HuH-7 (cell line): Measurements from ENCODE around the gene DISC1.

Experiments used
- DNase-seq: peaks from one replicate; pipeline ENCODE4 v3.0.0; 2011; ENCODE audit warnings: low spot score

The DISC1 gene

DNA sequence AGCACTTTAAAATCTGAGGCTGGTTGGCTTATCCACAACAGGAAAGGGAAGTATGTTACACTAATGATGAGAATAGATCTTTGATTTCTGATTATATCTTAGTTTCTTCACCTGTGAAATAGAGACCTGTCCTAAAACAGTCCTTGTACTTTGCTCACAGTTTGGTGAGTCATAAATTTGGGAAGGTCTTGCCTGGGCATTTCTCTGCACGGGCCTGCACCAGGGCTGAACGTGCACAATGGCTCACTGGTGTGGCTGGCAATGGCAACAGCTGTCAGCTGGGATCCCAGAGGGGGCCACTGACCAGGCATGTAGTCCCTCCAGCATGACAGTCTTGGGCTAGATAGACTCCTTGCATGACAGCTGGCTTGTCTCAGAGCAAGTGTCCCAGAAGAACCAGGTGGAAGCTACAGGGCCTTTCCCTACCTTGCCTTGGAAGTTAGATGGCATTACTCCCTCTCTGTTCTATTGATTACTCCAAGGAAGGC is 367.4 kb downstream of the DISC1 start:
- no peak for DNase-seq

DNA sequence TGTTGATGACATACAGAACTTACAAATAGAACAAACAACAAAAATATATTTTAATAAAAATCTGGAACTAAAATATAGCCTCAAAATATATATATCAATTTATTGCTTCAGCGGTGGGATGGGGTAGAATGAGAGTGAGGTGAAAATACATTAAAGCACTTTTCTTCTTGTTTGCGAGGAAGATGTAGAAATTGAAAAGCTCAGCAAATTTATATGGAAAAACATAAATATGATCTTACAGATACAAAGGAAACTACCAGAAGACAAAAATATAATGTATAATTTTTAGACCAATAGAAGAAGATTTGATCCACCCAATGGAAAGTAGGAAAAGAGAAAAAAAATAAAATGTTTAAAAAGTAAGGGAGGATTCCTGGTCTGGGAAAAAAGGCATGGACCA is 372.2 kb downstream of the DISC1 start:
- no peak for DNase-seq

DNA sequence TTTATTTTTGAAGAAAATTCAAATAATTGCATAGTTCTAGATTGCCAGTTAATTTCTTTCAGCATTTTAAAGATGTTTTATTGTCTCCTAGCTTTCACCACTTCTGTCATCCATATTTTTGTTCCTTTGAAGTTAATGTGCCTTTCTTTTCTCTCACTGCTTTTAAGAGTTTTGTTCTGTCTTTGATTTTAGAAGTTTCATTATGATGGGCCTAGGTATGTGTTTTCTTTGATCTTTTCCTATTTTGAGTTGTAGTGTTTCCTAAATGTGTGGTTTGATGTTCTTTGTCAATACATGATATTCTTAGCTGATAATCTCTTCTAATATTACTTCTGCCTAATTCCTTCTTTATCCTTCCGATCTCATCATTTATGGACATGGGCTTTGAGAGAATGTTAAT is 378.7 kb downstream of the DISC1 start:
- DNase-seq = no peak

DNA sequence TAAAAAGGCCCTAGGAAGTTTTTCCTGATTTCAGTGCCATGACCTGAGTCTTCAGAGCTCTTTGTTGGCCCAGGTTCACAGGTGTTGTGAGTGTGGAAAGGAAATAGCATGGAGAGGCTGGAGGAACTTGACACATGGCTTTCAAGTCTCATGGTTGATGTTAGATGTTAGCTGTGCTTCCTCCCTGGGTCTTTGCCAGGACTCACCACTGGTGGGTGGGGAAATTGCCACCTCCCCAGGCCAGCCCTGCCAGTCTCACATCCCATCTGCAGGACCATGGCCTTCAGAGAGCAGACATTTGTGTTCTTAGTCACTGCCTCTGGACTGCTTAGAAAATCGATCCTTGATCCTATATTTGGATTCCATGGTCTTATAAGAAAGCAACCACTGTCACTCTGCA is 383.2 kb downstream of the DISC1 start:
- no peak for DNase-seq

DNA sequence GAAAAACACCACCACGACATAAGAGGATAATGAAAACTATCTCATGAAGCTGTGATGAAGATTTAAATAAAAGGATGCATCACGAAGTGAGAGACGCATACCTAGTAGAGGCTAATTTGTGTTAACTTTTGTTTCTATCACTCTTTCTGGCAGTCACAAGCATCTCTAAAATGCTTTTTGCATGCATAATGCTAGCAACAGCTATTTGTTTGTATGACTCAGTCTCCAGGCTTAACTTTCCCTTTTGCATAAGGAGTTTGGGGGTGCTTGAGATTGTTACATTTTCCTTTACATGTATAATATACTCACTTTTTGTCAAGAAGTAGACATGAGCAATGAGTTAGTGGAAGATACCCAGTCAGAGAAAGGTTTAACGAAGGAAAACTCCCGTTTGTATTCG is 385.4 kb downstream of the DISC1 start:
- DNase-seq = no peak

DNA sequence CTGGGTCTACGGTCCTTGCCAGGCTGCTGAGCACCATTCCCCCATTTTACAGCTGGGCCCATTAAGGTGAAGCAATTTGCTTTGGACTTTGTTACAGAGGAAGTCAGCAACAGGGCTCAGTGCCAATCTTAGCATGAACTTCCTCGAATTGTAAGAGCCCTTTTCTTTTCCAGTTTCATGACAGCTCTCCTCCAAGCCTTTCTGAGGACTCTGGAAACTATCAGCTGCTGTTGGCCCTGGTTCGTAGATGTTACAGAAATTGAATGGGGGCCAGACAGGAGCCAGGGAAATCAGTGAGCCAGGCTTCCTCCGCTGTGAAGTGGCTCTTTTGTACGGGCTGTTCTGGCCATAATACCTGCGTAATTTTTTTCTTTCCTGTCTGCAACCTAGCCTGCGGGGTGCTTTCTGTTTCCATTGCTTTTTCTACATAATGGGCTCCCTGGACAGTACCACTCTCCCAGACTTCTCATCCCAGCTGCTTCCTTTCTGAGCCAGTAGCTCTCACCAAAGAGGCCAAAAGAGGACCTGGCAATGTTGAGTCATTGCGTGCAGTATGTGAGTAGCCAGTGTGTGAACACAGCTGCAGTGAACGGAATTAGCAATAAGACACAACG is 386.3 kb downstream of the DISC1 start:
- no peak for DNase-seq

DNA sequence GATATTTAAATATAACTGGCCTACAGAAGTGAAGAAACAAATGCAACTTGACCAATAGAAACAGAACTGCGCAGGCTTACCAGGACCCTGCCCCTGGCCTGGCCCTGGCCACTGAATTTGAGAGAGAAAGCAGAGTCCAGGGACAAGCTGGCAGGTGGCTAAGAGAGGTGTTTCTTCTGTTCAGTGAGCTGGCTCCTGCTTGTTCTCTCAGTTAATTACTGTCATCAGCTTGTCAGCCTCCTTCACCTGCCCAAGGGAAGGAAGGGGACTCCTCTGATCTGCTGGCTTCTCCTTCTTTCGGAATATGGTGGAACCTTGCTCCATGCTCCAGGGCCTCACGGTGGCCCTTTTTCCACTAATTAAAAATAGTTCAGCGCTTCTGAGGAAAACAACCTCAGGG is 388.4 kb downstream of the DISC1 start:
- DNase-seq = no peak

DNA sequence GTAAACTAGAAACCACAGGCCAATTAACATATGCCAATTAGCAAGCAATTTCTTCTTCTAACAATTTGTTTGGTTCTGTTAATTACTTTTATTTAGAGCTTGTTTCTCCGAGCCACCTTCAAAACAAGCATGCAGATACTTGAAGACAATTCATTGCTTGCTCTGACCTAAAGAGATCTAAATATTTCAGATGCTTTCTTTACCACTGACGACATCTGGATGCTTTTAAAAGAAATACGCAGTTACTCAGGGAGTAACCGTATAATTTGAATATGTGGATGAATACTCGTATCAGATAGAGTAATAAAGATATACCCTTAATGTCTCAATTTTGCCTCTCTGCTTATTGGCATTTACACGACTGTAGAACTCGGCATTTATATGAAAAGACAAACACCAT is 390.0 kb downstream of the DISC1 start:
- no peak for DNase-seq

DNA sequence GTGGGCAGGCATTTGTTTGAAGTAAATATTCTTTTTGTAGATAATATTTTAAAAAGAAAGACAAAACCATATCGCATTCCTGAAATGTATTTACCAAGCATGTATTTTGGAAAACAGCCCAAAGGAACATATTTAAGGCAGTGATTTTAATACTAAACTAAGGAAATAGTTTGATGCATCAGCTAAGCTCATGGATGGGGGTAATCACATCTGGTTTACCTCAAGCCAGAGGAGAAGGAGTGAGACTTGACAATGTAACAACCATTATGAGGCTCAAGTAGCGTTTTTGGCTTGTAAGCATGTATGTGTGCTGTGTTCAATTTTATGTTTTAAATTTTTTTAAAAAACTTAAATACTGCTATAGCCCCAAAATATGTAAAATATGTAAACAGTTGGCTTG is 390.5 kb downstream of the DISC1 start:
- no peak for DNase-seq

DNA sequence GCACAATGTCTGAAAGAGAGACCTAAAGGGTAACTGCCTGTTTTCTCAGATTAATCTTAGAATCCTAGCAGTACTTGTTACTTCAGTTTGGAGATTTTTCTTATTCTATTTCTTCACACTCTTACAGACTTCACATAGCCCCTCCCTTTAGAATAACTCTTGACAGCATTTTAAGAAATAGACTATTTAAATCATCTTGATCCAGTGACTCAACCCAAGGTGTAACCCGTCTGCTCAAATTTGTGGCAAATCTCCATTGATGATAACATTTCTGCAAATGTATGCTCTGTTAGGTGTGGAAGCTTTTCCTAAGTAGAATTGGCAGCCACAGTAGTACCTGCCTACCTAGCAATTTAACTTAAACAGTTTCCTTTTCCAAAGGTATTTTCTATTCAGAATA is 391.2 kb downstream of the DISC1 start:
- no peak for DNase-seq

DNA sequence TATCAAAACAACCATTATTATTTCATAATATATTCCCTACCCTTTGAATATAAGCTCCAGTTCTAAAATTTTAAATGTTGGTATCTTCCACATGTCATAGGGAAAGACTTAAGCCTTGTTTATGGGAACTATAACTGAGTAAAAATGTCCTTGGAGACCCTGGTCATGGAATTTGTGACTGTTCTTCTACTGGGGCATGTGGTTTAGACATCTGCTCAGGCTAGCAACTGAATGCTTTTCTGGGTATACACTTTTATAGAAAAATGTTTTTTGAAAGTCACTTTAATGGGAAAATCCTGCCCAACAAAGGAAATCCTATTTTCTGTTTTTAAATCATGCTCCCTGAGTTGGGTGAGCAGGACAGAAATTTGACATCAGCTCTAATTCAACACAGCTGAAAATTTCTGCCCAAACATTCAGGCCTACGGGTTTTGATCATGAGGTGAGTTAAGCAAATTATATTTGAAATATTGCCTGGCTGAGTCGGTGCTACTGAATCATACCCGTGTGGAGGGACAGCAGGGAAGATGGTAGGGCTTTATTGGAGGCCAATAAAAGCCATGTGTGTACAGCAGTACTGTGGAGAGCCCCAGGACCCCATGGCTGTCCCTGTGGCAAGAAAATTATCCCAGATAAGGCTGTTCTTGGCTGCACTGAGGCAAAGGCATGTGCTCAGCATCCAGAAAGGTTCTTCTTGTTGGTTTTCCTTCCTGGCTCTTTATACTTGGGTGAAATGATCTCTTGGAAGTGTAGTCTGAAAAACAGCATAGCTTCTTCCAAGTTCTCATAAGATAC is 391.8 kb downstream of the DISC1 start:
- DNase-seq = no peak

DNA sequence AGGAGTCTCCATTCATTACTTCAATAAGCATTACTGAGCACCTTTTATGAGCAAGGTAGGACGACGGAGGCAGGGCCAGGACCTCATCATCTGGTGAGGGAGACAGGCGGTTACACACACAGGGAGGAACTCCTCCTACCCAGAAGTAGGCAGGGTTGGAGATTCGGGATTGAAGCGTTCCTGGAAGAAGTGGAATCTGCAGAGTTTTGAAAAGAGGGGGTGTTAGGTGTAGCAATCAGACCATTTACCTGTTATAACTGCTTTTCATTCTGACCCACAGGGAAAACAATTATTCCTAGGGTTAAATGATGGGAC is 392.4 kb downstream of the DISC1 start:
- no peak for DNase-seq

DNA sequence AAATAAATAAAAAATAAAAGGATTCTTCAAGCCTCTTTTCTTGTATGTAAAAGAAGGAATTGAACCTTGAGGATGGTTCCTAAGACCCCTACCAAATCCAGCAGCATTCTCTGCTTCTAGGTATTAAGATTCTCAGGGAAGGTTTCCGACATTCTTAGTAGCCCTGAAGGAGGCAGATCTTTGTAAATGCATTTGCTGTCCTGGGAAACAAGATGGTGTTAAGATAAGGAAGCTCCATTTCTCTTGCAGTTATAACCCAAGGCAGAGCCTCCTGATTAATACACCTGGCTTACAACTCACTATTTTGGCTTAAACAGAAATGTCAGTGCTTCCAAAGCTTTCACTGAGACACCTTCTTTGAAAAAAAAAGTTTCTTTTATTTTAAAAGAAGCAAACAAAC is 393.8 kb downstream of the DISC1 start:
- no peak for DNase-seq

DNA sequence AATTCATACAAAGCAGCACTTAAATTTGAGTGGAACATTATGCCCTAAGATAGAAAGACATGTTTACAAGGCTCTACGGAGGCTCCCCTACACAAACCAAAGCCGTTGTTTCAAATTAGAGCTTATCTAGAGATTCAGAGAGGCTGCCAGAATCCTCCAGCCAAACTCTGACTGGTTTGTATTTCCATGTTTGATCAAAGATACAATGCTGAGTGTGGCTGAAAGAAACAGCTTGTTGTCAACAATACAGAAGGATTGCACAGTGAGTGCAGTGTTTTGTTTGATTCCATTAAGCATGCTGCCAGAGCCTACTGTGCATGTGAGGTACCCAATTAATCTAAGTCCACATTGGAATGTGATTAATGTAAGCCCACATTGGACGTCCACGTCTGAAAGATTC is 402.7 kb downstream of the DISC1 start:
- DNase-seq = no peak

DNA sequence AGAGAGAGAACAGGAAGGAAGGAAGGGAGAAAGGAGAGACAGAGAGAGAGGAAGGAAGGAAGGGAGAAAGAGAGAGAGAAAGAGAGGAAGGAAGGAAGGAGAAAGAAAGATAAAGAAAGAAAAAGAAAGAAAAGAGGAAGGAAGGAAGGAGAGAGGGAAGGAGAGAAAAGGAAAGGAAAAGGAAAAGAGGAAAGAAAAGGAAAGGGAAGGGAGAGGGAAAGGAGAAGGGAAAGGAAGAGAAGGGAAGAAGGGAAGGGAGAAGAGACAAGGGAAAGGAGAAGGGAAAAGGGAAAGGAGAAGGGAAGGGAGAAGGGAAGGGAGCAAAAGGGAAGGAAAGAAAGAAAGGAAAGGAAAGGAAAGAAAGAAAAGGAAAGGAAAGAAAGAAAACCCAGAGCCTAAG is 404.6 kb downstream of the DISC1 start:
- DNase-seq = no peak

DNA sequence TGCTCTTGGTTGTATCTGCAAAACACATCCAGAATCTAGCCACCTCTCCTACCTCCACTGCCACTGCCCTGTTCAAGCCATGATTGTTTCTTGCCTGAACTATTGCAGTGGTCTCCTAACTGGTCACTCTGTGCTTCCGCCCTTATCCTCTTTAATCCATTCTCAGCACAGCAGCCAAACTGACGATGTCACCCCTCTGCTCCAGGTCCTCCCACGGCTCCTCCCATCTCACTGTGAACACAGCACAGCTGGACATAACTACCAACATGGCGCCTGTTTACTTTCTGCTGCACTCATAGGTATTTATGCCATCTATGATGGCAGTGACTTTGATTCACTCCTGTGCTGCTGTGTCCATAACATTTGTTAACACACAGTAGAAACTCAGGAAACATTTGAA is 406.7 kb downstream of the DISC1 start:
- DNase-seq = no peak

DNA sequence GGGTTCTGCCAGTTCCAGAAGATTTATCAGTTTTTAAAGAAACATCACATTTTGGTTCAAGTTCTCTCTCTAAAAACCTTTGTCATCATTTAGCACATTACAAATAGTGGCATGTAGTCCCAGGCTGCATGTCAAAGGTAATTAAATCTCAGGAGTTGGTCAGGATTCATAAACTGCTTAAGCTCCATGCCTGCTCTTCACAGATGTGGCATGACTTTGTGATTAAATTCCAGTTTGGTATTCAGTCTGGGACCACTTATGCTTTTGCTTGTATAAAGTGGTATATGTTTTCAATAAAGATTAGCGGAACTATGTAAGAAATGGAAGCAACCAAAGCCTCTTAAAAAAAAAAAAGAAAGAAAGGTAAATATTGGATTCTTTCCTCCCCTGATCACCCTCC is 408.0 kb downstream of the DISC1 start:
- no peak for DNase-seq

DNA sequence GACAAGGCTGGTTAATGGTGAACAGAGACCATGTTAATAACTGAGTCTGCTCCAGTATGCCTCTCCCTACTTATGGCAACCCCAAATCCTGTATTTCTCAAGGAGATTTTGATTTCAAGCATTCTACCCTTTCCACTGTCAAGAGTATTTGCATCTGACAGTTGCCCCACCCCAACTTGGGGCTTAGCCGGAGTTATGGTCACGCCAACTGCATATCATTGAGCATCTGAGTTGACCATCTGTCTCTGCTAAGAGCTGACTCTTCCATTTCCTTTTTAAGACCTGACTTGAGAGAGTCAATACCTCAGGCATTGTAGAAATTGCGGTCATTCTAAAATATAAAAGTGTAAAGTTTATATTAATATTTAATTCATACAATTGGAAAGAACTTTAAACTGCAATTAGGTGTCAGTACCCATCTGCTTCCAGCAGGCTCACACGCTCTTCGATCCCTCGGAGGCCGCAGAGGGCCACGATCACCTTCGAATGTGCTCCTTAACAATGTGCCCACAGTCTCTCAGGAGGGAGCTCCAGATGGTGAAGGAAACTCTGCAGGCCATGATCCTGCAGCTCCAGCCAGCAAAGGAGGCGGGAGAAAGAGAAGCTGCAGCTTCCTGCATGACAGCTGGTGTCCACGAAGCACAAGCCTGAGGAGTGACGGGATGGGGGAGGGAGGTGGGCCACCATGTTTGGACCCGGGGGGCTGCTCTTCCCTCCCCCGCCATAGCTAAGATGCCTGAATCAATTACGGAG is 409.8 kb downstream of the DISC1 start:
- DNase-seq = no peak

DNA sequence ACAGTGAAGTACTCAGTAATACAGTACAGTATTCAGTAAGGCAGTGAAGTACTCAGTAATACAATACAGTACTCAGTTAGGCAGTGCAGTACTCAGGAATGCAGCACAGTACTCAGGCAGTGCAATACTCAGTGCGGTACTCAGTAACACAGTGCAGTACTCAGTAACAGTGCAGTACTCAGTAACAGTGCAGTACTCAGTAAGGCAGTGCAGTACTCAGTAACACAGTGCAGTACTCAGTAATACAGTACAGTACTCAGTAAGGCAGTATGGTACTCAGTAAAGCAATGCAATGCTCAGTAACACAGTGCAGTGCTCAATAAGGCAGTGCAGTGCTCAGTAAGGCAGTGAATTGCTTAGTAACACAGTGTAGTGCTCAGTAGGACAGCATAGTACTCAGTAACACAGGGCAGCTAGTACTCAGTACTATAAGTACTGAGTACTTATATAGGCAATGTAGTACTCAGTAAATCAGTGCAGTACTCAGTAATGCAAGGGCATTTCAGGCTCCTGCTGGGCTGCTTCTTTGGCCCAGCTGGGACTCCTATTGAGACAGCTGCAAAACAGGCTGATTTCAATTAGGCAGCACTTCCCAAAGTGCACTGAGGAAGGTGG is 411.3 kb downstream of the DISC1 start:
- no peak for DNase-seq

DNA sequence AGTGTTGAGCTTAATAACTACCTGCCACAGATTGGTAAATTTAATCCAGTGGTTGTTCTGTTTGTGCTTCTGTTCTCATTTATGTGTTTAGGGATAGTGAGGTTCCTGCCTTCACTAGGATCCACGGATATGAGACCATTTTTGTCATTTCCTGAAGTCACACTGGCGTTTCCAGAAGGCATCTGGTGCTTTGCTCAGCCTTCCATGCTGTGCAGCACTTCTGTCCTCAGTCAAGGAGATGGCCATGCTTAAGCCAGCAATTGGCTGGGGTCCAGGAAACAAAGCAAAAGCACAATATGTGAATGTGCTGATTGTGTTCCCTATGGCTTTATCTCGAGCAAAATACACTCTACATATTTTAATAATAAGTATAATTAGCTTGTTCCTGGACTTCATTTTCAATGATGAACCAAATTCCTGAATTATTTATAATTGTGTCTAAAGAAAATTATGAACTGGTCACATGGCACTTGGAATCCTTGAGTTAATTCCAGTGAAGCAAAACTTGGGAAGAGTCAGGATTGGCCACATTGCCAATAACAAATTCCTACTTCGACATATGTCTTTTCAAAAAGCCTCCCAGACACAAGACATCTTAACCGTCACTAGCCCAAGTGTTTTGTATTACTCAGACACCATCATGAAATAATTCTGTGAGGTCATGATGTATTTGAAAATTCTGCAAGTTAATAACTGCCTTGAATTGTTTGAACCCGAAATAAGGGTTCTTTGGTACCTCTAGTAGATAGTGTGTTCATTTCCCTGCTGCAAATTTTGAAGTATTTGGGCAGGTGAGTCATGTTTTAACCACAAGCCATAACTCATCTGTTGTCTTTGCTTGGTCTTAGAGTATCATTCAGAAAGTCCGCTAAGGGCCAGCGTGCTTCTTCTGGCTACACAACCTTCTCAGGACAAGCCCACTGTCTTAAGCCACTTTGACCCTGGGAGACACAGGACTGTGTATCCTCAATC is 412.4 kb downstream of the DISC1 start:
- DNase-seq = no peak

DNA sequence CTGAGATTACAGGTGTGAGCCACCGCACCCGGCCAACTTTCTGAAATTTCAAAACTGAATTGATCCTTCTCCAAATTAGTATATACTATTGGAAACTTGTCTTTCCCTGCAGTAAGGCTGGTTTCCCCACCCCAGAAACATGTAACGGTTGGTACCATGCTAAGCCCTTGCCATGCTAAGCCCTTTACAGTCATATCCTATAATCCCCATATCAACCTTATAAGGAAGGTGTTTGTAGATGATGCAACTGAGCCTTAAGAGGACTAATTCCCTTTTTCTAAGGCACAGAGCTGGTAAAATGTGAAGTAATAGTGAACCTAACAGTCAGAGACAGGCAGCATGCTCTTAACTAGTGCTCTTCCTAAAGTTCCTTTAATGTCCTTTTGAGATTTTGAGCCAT is 413.7 kb downstream of the DISC1 start:
- DNase-seq = no peak

DNA sequence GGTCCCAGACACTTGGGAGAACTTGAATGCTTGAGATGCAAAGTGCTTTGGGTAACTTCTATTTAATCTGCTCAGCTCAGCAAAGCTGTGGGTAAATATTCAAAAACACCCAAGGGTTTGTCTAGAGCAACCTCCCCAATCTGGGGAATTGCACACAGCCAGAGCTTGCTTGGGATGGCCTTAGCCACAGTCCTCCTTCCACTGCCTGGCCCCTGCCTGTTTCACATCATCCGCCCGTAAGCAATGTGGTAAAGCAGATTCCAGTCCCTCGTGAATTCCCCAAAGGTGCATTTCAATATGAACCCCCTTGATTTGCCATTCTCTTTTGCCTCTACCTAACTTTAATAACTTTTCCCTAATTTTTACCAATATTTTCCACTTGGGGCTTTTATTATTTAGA is 418.1 kb downstream of the DISC1 start:
- DNase-seq = no peak
